ENCODE measurements around the gene LYPD6B.

DNA sequence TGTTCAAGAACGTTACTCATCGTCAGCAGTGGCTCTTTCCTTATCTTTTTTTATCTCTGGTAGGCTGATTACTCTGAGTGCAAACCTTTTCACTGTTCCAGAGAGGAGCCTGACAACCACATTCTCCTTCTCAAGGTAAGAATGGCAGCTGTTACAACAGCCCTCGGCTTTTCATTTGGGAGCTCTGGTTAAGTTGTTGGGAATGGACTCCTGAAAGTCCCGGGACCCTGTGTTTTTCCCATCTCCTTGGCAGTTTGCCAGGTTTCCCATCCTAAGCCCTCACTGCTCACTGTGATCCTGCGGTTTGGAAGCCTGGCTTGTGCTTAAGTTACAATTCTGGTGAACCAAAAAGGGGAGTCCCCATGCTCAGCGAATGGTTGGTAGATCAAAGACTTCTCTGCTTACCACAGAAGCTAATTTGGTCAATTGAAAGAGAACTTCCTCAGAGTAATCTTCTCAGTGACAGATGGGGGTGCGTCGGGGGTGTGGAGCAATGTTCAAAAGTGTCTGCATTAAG is 122.3 kb downstream of the LYPD6B start:
- TF ChIP-seq, protein P1, sequence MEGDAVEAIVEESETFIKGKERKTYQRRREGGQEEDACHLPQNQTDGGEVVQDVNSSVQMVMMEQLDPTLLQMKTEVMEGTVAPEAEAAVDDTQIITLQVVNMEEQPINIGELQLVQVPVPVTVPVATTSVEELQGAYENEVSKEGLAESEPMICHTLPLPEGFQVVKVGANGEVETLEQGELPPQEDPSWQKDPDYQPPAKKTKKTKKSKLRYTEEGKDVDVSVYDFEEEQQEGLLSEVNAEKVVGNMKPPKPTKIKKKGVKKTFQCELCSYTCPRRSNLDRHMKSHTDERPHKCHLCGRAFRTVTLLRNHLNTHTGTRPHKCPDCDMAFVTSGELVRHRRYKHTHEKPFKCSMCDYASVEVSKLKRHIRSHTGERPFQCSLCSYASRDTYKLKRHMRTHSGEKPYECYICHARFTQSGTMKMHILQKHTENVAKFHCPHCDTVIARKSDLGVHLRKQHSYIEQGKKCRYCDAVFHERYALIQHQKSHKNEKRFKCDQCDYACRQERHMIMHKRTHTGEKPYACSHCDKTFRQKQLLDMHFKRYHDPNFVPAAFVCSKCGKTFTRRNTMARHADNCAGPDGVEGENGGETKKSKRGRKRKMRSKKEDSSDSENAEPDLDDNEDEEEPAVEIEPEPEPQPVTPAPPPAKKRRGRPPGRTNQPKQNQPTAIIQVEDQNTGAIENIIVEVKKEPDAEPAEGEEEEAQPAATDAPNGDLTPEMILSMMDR (IDR thresholded peaks at IDR 0.05; ENCODE audit: poor library complexity): no peak
- TF ChIP-seq EZH2phosphoT487 (IDR thresholded peaks at IDR 0.05; ENCODE audit: low read depth, severe bottlenecking, unreplicated experiment) (no peak), EZH2 (IDR thresholded peaks at IDR 0.05; ENCODE audit: borderline replicate concordance) (no peak)

Measured in hepatocyte (in vitro differentiated cells).